Stimulated activated CD4-positive, alpha-beta T cell treated with anti-CD3 and anti-CD28 coated beads, TNF-alpha, amount 100 ng/mL, for 48 hours (primary cell): ENCODE data around the gene CRHR1.

Experiments
- DNase-seq, 3 donors: peaks; one replicate each; pipeline ENCODE4 v3.0.0-alpha.2; 2020; ENCODE audit warnings: low read depth in 3 of 3

Gene CRHR1

DNA sequence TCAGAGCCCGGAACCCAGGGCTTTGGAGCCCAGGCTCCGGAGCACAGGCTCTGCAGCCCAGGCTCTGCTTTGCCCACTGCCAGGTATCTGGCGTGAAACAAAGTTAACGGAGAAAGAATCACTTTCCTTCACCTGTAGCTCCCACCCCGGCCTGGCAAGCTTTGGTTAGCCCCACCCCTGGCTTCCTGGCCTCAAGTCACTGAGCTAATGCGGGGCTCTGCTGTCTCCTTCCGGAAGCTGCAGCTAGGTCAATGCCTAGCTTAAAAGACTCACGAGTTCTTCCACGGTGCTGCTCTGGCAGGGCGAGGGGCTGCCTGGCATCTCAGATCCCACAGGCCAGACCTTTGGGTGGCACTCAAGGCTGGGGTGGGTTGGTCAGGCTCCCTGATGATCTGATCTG lies 39.5 kb downstream of the CRHR1 start:
- no peak for DNase-seq

DNA sequence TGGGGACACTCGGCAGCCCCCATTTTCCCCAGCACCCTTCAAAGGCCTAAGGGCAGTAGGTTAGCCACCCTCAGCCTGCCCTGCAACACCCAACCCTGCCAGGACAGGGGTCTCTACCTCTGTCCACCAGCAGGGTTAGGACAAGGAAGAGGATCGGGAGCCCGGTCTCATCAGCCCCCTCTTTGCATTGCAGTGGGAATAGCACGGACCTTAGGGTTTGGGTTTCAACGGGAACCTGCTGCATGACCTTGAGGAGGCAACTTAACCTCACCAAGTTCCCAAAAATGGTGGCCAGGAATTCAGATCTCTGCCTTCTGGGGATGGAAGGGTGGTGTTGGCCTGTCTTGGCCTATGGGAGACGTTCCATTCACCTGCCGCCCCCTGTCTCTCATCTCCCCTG lies 40.4 kb downstream of the CRHR1 start:
- DNase-seq, result no peak

DNA sequence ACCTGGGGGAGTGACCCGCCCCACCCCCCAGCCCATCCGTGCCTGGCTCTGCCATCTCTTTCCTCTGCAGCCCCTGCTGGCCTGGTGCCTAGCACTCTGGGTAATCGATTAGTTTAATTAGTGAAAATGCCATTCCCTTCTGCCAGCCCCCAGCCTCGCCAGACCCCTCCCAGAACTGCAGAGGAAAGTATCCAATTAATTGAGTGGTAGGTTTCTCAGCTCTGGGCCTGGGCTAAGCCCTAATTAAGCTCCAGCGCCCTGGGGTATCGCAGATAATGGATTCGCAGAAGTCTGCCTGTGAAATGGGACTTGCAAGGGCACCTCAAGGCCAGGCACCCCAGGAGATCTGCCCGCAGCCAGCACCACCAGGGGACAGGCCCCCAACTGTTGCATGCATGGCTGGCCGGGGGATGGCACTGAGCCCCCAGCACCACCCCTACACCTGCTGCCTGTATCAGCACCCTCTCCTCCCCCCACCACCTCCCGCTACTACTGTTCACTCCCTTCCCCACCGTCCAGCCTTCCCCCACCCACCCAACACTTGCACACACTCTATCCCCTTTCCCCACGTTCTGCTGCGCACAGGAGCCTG lies 40.9 kb downstream of the CRHR1 start:
- no peak for DNase-seq

DNA sequence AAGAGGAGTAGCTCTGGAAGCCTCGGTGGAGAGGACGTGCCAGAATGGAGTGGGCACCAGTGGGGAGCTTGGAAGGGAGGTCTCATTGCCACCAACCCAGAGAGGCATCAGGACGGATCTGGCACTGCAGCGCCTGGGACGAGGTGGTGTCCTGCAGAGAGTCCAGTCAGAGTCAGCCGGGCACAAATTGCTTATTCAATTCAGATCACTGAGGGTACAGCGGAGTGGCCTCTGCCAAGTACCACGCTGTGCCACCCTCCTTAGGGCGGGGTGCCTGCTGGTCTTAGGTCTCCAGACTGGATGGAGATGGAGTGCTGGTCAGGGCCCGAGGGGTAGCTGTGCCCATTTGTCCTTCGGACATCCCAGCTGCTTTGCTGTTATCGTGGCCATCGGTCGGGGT lies 41.7 kb downstream of the CRHR1 start:
- no peak for DNase-seq

DNA sequence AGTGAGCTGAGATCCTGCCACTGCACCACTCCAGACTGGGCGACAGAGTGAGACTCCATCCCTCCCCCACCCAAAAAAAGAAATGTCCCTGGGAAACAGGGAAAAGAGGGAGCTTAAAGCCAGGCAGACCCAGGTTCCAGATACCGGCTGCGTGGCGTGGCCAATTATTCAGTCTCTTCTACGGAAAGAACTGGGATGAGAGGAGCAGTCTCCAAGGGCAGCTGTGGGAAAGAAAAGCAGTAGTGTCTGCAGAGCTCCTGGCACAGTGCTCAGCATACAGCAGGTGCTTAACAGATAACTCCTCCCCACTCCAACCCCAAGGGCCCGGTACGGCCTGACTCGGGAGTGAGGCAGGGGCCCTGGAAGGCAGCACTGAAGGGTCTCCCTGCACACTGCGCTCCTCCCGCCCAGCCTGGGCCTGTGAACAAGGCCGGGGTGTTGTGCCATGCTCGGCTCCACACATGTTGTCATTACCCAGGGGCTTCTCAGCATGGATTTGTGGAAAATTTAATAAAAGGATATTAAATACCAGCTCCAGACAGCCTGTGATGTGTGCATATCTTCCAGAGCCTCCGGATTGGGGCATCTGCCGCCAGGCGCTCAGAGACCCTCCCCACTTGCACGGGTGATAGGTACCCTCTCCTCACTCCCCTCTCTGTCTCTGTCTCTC lies 42.9 kb downstream of the CRHR1 start:
- no peak for DNase-seq

DNA sequence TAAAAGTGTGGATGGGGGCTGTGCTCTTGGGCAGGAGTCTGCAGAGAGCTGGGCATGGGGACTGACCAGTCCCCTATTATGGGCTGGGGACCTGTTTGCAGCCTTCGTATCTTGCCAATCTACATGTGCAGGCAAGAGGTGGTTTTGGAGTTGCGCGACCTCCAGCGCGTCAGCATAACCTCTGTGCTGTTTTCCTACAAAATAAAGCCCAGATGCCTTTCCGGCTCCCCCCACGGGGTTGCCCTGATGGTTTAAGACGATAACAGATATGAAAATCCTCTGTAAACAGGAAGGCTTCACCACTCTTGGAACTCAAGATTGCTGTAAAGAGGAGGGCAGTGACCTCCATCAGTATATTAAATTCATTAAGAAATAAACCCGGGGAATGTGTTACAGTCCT lies 44.1 kb downstream of the CRHR1 start:
- DNase-seq, result no peak

DNA sequence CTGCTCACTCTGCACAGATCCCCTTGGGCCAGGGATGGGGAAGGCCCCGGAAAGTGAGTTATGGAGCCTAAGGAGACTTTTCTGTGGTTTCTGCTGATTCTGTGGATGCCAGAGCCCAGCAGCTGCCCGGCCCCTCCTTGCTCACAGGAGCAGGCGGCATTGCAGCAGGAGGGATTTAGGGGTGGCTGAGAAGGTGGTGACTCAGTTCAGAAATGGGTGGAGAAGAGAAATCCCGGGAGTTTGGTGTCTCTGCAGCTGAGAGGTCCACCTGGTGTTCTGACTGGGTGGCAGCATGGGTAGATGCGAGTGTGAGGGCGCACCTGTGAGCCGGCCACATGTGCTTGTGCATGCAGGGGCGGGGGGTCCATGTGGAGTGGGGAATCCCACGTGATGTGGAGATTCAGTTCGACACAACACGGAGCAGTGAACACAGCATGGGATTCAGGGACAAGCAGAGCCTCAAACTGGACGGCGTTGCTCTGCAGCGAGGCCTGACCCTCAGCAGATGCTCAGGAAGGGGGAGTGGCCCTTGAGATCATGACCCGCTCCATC lies 44.5 kb downstream of the CRHR1 start:
- DNase-seq, result no peak

DNA sequence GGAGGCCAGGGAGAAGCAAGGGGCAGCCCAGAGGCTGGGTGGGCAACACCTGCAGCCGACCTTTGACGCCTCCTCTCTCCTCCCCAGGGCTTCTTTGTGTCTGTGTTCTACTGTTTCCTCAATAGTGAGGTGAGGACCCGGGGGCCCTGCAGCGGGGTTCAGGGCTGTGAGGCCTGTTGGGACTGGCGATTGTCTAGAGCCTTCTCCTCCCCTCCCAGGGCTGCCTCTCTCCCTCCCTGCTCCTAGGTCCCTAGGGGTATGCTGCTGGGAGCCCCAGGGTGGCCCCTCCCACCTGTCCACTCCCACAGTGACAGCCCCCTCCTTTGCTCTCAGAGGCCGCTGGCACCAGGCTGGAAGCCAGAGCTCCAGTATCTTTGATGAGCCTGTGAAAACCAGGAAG lies 49.8 kb downstream of the CRHR1 start:
- DNase-seq, result no peak

DNA sequence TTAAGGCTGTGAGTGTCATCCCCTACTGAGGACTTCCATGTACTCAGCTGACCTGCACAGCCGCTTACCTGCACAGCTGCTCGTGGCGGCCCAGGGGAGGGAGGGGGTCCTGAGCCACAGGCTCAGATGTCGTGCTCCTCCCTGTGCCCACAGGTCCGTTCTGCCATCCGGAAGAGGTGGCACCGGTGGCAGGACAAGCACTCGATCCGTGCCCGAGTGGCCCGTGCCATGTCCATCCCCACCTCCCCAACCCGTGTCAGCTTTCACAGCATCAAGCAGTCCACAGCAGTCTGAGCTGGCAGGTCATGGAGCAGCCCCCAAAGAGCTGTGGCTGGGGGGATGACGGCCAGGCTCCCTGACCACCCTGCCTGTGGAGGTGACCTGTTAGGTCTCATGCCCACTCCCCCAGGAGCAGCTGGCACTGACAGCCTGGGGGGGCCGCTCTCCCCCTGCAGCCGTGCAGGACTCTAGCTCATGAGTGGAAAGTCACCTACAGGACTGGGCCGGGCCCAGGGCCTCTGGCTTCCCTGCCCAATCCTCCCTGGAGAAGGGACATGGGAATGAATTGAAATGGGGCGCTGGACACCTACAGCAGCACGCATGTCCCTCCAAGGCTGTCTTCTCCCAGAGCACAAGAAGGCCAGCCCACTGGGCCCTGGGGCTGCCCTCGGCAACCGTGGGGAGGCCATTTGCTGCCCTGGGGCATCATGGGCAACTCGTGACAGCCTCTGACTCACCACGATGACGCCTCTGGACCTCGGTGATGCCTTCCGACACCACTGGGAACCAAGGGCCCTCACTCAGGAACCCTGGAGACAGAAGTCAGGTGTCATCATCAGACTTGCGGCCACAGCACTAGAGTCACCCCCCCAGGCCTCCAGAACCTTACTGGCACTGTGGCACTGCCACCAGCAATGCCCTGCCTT lies 50.6 kb downstream of the CRHR1 start:
- DNase-seq, result no peak

DNA sequence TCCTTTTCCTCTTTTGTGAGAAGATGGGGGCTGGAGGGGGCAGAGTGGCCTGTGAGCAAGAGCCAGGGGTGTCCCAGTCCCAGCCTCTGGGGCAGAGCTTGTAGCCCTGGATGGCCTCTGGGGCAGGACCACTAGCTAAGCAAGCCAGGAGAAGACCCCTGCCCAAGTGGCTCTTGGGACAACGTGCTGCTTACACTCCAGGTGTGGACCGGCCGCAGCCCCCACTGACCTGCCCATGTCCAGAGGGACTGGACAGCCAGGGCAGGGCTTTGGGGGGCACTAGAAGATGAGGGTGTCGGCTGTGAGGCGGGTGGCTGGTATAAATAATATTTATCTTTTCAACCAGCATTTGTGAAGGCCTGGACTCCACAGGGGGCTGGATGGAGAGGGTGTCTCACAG lies 51.4 kb downstream of the CRHR1 start:
- DNase-seq, result no peak

DNA sequence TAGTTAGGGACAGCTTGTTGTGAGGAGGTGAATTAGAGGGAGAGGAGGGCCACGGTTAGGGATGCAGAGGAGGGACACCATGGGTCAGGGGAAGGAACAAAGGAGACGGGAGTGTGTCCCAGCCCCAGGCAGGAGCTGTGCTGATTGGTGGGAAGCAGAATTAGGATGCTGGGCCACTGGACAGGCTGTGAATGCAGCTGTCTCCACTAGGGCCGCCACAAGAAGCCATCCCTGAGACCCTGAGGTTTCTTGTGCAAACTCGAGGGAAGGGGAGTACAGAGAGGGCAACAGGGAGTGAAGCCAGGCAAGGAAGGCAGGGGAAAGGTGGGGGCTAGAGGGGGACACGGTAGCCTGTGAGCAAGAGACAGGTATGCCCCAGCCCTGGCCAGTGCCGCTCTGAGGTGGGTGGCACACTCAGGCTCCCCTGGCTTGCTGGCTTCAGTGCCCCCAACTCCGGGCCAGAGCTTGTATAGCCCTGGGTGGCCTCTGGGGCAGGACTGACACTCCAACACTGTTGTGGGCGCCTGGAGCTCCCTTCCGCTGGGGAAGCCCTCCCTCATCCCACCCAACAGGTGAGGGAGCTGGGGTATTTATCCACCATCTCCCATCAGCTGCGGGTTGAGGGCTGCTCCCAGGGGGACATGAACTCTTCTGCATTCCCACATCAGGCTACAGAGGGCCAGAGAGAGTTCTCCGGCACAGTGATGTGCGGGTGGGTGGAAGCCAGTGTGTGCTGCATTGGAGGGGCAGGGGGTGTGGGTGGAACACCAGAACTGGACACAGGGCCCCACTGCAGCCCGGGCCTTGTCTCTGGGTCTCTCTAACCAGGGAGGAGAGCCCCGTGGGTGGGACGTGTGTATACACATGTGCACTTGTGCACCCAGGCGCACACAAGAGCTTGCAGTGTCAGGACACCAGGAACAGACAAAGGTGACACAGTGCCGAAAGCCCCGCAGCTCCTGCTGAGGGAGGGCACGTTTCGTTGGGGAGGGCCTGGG lies 52.2 kb downstream of the CRHR1 start:
- no peak for DNase-seq

DNA sequence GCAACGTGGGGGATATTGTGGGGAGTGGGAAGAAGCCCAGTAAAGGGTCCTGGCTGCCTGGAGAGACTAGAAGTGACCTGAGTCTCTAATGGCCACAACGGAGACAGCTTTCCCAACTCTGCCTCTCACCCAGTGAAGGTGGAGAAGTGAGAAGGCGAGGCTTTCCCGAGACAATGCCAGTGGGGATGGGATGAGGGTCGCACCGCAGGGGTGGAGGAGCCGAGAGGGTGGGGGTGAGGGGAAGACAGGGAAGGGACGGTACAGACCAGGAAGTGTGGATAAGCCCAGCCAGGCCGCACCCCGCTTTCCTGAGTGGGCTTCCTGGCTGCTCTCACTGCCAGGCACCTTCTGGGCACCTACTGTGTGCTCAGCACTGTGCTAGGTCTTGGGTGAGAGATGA lies 53.1 kb downstream of the CRHR1 start:
- no peak for DNase-seq

DNA sequence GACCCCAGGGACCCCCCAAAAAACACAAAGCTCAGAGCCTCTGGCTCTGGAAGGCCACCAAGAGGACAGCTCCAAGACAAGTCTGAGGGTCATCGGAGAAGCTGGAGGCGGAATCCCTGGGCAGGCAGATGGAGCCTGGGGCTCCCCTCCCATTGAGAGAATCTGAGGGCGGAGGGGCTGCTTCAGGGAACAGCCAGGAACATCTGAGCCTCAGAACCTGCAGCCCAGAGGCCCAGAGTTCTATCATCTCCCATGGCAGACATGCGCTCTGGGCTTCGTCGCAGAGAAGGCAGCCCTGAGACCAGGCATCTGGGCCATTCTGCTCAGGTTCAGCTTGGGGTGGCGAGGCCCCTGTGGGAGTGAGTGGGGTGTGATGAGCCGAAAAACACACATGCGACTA lies 53.5 kb downstream of the CRHR1 start:
- DNase-seq, result no peak

DNA sequence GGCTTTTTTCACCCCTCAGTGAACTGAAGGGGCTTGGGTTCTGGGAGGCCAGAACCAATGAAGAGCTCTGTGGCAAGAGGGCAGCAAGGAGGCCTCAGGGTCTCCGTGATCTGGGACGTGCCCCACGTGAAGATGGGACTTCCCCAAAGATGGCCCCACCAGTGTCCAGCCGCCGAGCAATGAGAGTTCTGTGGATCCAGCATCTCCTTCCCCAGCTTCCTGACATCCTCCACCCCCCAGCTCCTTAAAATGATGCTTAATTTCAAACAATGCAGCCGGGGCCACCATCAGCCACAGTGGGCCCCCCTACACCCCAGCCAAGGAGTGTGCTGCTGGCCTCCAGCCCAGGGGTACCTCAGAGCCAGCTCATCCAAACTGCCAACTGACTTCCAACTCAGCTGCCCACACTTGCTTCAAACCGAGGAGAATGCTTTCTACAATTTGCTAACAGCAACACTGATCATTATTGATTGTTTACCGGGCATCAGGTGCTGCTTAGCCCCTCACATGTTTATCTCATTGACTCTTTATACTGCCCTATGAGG lies 54.7 kb downstream of the CRHR1 start:
- no peak for DNase-seq

DNA sequence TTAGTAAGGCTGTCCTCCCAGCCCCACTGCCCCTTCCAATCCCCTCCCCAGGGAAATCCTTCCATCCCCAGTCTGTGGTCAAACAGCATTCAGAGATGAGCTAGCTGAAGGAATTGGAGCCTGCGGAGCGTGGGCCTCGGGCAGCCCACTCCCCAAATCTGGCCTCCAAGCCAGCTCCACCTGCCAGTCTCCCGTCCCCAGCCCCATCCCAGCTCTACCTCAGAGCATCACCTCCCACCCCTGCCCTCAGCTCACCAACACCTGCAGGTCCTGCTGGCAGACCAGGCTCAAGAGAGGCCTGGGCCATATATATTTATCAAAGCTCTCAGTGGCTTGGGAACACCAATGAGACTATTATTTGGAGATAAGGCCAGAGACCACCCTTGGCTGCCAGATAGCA lies 55.3 kb downstream of the CRHR1 start:
- DNase-seq, result no peak

DNA sequence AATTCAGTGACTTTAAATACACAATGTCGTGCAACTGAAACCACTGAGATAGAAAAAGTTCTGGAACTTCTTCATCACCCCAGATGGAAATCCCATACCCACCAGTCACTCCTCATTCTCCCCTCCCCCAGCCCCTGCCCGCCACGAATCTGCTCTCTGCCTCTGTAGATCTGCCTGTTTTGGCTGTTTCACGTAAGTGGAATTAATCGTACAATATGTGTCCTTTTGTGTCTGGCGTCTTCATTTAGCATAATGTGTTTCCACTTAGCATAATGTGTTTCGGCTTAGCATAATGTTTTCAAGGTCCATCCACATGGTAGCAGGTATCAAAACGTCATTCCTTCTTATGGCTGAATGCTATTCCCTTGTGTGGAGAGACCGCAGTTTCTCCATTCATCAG lies 57.1 kb downstream of the CRHR1 start:
- DNase-seq, result no peak

DNA sequence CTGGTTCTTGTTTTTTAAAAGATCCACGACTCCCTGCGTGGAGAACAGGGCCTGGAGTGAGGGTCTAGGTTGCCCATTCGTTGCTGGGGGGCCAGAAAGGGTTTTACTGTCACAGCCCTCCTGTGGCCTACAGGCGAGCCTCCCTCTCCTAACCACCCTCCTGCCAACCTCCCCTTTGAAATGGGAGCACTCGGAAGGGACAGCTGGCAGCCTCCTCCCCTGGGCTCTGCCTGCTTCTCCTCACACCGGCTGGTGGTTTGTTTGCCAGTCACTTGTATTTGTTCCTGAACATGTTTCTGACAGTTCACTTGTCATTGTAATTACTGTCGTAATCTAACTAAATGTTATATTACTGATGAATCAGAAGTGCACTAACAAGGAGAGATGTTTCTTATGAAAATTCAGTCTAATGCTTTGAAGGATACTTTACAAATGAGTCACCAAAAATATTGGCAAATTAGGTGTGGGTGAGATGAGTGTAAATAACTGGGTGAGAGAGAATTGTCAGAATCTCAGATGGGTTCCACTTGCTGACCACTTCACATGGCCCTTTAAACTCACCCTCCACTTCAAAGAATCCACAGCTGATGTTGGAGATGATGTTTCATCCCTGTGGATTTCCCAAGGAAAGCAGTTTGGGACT lies 57.9 kb downstream of the CRHR1 start:
- no peak for DNase-seq

DNA sequence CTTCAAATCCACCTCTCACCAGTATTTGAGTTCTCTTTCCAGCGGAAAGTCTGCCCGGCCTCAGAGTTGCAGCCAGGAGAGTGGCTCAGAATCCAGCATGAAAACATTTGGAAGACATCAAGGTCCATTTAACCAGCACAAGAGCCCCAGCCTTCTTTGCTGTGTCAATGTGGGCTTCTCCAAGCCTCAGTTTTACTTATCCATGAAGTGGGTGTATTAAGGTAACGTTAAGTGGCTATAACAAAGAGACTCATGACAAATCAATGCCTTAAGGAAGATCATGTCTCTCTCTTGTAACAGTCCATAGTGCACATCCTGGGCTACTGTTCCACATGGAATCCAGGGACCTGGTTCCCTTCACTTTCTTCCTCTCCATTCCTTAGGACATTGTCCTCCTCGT lies 59.6 kb downstream of the CRHR1 start:
- no peak for DNase-seq

DNA sequence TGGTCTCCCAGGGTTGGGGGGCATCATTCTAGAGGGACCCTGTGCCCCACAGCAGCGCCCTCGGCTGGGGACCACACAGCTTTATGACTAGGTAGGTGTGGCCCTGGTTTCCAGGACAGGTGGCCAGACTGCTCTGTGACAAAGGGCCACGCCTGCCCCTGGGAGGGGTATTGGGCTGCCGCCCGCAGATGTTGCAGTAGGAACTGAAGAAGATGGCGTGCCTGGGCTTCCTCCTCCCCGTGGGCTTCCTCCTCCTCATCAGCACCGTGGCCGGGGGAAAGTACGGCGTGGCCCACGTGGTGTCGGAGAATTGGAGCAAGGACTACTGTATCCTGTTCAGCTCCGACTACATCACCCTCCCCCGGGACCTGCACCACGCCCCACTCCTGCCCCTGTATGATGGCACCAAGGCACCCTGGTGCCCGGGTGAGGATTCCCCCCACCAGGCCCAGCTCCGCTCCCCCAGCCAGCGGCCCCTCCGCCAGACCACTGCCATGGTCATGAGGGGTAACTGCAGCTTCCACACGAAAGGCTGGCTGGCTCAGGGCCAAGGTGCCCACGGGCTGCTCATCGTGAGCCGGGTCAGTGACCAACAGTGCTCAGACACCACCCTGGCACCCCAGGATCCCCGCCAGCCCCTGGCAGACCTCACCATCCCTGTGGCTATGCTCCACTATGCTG lies 60.7 kb downstream of the CRHR1 start, which contains the start of gene SPPL2C:
TSS of gene SPPL2C (plus strand) at position 187 of the 681 bp plus-strand sequence. CDS start at position 213, 26 bp downstream.
- no peak for DNase-seq
